NCI-H2196 (cell line): ENCODE data around the gene UBL4B.
A peak's percentile ranks its signal among the peaks of the same experiment; 100 is the strongest.

Source experiments
- DNase-seq: peaks from one replicate; lab custom pipeline; 2025; ENCODE audit not compliant: unreplicated experiment; lab: John Stamatoyannopoulos, UW

The UBL4B gene

GRCh38 chr1:110084227-110085078 lies 27.8 kb upstream of the UBL4B start:
- no peak for DNase-seq

- DNase-seq = no peak
Measured at GRCh38 chr1:110085671-110086070, 26.6 kb upstream of the UBL4B start.

DNA sequence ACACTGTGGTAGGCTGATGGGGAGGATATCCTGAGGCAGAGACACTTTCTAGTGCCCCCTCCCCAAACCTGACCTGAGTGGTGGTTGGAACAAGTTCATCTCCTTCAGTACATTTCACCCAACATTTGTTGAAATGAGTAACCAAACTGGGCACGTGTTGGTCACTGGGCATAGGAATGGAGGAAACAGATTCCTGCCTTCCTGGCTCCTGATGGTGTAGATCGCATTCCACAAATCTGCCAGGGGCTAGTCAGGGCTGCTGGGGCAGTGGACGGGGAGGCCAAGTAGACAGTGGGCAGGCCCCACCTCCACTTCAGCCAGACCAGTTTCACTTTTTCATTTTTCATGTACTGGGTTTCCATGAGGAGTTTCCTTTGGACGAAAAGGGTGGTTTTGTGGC lies 25.3 kb upstream of the UBL4B start:
- no peak for DNase-seq

- peak; percentile 79 for DNase-seq
Measured at GRCh38 chr1:110087812-110088738, 24.2 kb upstream of the UBL4B start.

DNA sequence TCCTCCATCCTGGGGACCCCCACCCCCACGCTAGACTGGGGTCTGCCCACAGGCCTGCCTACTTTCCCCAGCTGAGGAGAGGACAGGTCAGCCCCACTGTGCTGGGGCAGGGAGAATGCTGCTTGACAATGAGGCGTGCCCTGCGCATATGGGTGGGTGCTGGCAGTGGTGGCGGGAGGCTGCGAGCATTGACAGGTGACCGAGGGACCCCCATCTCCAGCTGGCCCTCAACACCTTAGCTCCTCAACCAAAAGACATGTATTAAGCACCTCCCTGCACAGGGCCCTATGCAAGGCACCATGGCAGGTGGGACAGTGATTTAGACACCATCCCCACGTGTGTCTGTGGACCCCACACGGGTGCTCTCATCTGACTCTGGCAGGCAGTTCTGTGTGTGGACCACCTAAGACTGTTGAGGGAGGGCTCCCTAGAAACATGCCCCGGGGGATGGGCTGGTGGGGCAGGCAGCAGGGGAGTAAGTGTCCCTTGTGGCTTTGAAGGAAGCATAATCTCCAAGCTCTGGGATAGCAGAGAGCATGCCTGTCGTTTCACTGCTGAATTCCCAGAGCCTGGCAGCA lies 23.4 kb upstream of the UBL4B start:
- no peak for DNase-seq

DNA sequence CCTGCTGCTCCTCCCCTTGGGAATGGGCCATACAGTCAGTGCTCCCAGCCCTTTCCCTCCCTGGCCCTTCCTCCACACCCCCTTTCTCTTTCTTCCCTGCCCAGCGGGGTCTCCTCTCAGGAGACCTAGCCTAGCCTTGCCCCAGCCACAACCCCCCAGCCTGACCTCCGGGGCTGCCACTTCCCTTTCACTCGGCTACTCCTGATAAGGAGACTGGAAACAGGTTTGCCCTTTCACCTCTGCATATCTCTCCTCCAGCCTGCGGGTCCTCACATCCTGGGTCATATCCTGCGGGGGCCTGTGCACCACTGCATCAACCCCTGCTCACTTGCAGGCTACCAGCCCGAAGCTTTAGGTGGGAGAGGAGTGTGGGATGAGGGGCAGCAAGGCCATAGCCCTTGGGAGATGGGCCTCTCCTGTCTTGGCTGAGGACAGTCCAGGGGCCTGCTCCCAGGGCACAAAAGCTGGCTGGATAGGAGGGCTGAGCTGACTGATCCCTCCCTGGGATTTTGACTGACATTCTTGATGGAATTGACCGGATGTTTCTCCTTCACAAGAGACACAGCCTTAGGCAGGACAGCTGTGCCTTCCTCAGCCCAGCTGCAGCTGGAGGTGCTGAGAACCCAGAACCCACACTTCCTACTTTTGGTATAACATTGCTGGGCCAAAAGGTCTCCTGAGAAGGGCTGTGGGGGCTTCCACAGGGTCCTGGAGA lies 22.5 kb upstream of the UBL4B start:
- no peak for DNase-seq

DNA sequence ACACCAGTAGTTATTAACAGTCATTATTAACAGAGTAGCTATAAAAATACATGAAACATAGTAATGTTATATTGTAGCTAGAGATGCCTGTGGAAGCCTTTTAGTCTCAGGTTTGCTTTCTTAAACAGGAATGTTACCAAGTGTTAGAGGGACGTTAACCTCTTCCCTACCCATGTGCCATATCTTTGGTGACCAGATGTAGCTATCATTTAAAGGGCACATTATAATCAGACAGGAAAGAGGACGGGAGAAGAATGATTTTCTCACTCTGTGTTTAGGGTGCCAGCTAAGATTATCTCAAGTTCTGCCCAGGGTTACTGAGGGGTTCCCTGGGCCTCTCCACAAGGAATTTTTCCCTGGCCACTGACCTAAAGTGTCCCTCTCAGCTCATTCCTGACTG lies 20.9 kb upstream of the UBL4B start:
- no peak for DNase-seq

- DNase-seq = no peak
Measured at GRCh38 chr1:110091791-110092190, 20.5 kb upstream of the UBL4B start.

DNA sequence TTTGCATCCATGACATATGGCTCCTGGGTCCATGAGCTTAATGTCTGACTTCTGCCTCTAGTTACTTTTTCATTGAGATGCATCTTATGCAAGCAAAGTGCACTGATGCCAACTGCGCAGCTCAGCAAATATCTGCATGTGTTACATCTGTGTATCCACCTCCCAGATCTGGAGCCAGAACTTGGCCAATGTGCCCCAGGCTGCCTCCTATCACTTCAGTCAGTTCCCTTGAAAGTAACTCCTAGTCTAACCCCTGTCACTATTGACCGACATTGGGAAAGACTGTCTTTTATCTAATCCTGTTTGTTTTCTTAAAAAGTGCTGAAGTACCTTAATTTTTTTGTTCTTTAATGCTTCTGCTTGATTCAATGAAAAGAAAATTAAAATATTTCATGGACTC lies 19.3 kb upstream of the UBL4B start:
- DNase-seq = no peak

- DNase-seq = no peak
Measured at GRCh38 chr1:110094931-110095654, 17.1 kb upstream of the UBL4B start.

GRCh38 chr1:110097507-110098221 lies 14.6 kb upstream of the UBL4B start:
- DNase-seq = no peak

GRCh38 chr1:110098222-110099026 lies 13.8 kb upstream of the UBL4B start:
- DNase-seq = no peak

DNA sequence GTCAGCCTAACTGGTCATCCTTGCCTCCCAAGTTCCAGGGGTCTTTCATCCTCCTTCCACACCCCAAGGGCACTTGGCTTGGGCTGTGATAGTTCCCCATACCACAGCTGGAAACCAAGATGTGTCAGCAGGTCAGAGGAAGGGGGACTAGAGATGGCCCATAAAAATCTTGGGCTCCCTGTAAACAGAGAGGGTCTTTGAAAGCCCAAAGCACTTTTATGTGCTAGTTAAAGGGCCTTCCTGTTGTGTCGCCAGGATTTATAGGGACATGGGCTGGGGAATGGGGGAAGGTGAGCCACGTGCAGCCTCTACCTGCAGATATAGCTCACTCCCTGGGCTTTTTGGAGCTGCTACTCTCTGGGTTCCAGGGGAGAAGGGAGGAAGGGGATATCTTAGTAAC lies 11.9 kb upstream of the UBL4B start:
- DNase-seq = no peak

DNA sequence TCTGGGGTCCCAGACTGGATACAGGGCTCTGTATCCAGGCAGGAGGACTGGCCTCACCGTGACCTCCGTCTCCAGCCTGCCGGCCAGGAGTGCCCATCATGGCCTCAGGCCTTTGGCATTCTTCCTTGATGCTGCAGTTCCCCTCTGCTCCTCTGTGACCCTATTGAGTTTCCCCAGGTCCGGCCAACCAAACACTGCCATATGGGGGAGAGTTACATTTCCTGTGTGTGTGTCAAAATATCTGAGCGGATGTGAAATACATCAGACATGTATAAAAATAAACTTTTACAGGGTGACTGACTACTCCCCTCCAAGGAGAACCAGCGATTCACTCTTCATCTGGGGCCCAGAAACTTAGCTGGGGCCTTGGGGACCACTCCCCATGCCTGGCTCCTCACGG lies 10.2 kb upstream of the UBL4B start:
- no peak for DNase-seq

GRCh38 chr1:110106013-110106941 lies 6.0 kb upstream of the UBL4B start:
- DNase-seq = peak; percentile 69

GRCh38 chr1:110107867-110108469 lies 4.3 kb upstream of the UBL4B start:
- DNase-seq = no peak

GRCh38 chr1:110111081-110111480 lies 1.2 kb upstream of the UBL4B start:
- DNase-seq = no peak
